ENCODE data around the gene ANO3. TPM values are rescaled to one million over a fixed set of nuclear protein-coding genes. Genes with fewer than 3 reads are reported as not detected.
"Not testable (repeated sequence)": the region's sequence is repeated elsewhere in the genome, so short reads cannot be mapped to it uniquely, and the experiment has no call there.

Gene ANO3
- total RNA-seq, 2 experiments from 2014 or later: not detected

DNA sequence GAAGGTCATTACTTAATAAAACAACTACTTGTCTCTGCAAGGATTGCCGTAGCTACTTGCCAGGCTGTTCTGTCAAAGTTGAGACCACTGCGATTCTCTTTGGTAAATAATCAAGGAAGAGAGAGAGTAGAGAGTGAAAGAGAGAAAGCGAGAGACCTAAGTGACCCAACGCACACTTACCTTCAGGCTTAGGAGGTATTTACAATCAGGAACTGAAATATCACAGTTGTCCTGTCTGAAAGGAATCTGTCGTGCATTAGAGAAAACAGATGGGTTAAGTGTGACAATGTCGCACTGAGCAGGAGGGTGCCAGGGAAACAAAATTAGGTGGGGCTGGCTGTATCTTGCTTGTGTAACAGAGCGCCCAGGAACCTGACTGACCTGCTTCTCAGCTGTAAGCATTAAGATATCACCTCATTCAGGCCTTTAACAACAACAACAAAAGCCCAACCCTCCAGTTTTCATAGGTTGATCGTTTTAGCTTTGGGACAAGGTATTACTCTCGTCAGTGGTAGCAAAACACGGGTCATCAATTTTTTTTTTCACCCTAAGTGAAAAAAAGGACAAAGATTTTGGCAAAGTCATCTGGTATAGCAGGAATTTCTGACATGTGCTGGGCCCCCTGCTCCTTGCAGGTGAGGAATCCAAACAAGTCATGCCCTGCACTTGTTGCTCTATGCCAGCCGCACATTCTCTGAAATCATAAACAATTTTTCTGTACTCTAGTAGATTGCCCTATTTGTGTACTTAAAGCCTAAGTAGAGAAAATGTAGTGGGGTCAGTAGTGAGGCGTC, 240.1 kb downstream of the ANO3 start, which contains the start of gene MUC15:
MUC15 (minus strand) TSS at position 403 of the 794 bp plus-strand sequence. CDS start 5,169 bp downstream, outside the sequence.
- H3K27me3 Mint-ChIP-seq: no peaks in the 10 kb centered on the region
- H3K4me3 Mint-ChIP-seq: no peak within 1 kb of the TSS
- no peaks in the 10 kb centered on the region for H3K4me1 Mint-ChIP-seq (ENCODE audit: low read depth)
- POLR2A ChIA-PET: no interaction called here
- H3K9me3 Mint-ChIP-seq: no peaks in the 10 kb centered on the region
- no peak for DNase-seq
- H3K36me3 Mint-ChIP-seq: no peaks in the 10 kb centered on the region
- CTCF ChIA-PET: no interaction called here
- intact Hi-C loops (cut with micrococcal nuclease): no loop called here
- no peak within 1 kb of the TSS for H3K27ac Mint-ChIP-seq

DNA sequence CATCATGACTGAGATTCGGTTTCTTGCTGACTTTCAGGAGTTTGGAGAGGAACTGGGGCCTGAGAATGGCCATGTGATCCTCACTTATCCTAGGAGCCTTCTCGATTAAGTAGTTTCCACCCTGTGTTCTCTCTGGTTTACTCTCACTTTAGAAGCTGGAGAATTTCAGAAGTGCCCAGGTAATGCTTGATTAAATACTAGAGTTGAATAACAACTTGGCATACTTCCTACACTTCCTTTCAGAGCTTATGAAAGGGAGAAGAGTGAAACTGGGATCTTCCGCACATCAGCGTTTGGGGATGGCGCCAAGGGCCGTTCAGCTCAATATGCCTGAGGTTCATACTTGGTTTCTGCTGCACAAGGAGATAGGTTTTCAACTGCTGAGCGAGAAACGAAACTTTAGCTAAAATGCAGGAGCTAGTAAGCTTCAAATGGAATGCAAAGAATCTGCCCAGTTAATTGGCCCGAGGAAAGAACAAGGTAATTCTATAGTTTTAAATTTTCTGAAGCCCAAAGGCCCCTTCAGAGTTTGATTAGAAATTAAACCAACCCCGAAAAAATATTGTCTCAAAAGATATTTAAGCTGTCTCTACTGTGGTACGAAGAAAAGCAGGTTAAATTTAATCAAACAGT, 241.0 kb downstream of the ANO3 start:
- Mint-ChIP-seq H3K27ac (no peak overlapping the region), H3K36me3 (no peaks in the 10 kb centered on the region), H3K4me1 (ENCODE audit: low read depth) (no peaks in the 10 kb centered on the region), H3K9me3 (no peaks in the 10 kb centered on the region), H3K27me3 (no peaks in the 10 kb centered on the region), H3K4me3 (no peak overlapping the region)
- CTCF ChIA-PET: no interaction called here
- intact Hi-C loops (cut with micrococcal nuclease): no loop called here
- no peak for DNase-seq
- POLR2A ChIA-PET: no interaction called here

DNA sequence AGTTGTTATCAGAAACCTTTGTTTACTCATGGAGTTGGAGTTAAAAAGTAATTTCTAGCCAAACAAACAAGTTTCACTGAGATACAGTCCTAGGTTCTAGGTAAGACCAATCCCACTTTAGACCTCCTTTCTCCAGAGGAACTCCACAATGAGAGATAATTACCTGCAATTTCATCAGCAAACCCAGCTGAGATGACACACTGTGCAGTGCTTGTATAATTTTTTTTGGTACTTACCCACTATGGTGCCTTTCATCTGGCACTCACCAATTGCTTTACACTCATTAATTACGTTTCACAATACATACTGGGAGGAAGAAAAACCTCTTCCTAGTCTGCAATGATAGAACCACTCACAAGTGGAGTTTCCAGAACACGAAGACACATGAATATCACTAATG, 242.0 kb downstream of the ANO3 start:
- intact Hi-C loops (cut with micrococcal nuclease): no loop called here
- no peaks in the 10 kb centered on the region for H3K9me3 Mint-ChIP-seq
- no peak overlapping the region for H3K27ac Mint-ChIP-seq
- ChIA-PET POLR2A (no interaction called here), CTCF (no interaction called here)
- H3K27me3 Mint-ChIP-seq: no peaks in the 10 kb centered on the region
- H3K36me3 Mint-ChIP-seq: no peaks in the 10 kb centered on the region
- no peaks in the 10 kb centered on the region for H3K4me1 Mint-ChIP-seq (ENCODE audit: low read depth)
- no peak overlapping the region for H3K4me3 Mint-ChIP-seq
- no peak for DNase-seq

DNA sequence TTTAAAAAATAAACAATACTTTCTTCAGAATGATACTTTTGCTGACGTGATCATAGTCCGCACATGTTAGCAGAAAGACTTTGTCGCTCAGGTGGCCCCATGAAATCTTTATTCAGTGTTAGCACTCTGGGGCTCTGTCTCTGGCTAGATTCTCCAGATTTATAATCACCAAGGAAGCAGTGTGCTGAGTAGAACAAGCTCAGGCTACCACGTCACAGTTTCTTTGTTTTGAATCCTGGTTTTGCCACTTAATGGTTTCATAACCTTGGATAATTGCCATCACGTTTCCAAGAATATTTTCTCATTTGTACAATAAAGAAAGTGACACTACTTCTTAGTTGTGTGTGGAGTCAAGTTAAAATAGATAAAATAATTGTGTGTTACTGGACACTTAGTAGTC, 244.0 kb downstream of the ANO3 start:
- no peak for DNase-seq
- H3K4me1 Mint-ChIP-seq (ENCODE audit: low read depth): no peaks in the 10 kb centered on the region
- POLR2A ChIA-PET: no interaction called here
- no peaks in the 10 kb centered on the region for H3K27me3 Mint-ChIP-seq
- CTCF ChIA-PET: no interaction called here
- intact Hi-C loops (cut with micrococcal nuclease): no loop called here
- H3K4me3 Mint-ChIP-seq: no peak overlapping the region
- H3K27ac Mint-ChIP-seq: no peak overlapping the region
- no peaks in the 10 kb centered on the region for H3K36me3 Mint-ChIP-seq
- H3K9me3 Mint-ChIP-seq: no peaks in the 10 kb centered on the region

DNA sequence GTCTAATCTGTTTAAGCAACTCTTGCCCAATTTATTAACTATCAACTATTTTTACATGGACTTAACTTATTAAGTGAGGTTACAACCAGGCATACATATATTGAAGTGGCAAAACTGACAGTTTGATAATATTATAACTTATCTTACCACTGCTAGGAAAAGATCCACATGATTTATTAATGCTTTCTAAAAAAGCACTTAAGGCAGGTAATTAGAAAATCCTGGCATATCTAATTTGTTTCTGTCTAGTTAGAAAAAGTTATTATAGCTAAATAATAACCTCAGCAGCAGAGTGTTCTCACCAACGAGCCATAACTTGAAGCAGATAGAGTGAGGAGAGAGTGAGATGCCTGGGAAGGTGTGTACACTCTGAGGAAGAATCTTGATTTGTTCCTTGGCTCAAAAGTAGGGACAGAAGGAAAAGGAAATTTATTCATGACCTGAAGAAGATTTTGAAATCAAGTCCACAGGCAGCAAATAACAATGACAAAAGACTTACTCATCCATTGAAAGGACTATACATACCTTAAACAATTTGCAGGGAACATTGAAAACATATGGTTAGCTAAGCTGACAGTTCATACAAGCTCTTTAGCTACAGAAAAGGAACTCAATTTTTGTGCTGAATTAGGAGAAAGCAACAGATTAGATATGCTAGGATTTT, 247.2 kb downstream of the ANO3 start:
- no peaks in the 10 kb centered on the region for H3K36me3 Mint-ChIP-seq
- no peak for DNase-seq
- ChIA-PET CTCF (no interaction called here), POLR2A (no interaction called here)
- H3K9me3 Mint-ChIP-seq: no peaks in the 10 kb centered on the region
- H3K4me1 Mint-ChIP-seq (ENCODE audit: low read depth): no peaks in the 10 kb centered on the region
- intact Hi-C loops (cut with micrococcal nuclease): no loop called here
- no peak overlapping the region for H3K27ac Mint-ChIP-seq
- H3K27me3 Mint-ChIP-seq: no peaks in the 10 kb centered on the region
- H3K4me3 Mint-ChIP-seq: no peak overlapping the region

DNA sequence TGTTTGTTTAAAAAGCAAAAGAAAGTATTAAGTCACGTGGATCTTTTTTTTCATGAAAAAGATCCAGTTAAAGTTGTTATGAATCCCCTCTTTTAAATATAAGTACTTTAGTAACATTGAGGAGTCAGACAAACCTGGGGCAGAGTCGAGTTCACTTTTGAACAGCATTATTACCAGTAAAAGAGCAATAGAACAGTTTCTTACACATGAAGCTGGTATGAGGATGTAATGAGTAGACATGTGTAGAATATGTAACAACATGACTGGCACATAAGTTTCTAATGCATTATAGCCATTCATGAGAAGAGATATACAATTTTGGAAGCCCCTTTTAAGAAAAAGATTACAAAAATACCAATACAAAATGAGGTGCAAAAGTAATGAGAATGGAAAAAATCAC, 247.8 kb downstream of the ANO3 start:
- DNase-seq: no peak
- POLR2A ChIA-PET: no interaction called here
- no peaks in the 10 kb centered on the region for H3K4me1 Mint-ChIP-seq (ENCODE audit: low read depth)
- CTCF ChIA-PET: no interaction called here
- H3K27ac Mint-ChIP-seq: no peak overlapping the region
- H3K36me3 Mint-ChIP-seq: no peaks in the 10 kb centered on the region
- H3K9me3 Mint-ChIP-seq: no peaks in the 10 kb centered on the region
- intact Hi-C loops (cut with micrococcal nuclease): no loop called here
- no peaks in the 10 kb centered on the region for H3K27me3 Mint-ChIP-seq
- no peak overlapping the region for H3K4me3 Mint-ChIP-seq

DNA sequence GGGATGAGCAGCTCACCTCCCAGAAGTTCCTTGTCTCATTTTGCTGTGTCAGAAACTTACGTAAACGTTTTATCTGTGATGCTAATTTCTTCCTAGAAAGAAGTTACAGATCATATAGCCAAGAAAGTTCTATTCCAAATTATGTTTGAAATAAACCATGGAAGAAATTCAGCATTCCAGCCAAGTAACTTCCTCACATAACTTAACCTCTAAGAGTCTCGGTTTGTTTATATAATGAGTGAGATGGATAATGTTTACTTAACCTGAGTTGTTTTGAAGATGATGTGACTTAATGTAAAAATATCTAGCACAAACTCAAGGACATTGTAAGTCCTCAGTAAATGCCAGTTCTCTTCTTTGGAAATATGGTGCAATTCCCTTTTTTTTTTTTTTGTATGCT, 249.0 kb downstream of the ANO3 start:
- Mint-ChIP-seq H3K4me1 (ENCODE audit: low read depth) (no peaks in the 10 kb centered on the region), H3K27me3 (no peaks in the 10 kb centered on the region), H3K36me3 (no peaks in the 10 kb centered on the region), H3K4me3 (no peak overlapping the region), H3K9me3 (peaks cover 5% of the 10 kb centered on the region), H3K27ac (no peak overlapping the region)
- ChIA-PET CTCF (no interaction called here), POLR2A (no interaction called here)
- no peak for DNase-seq
- intact Hi-C loops (cut with micrococcal nuclease): no loop called here

DNA sequence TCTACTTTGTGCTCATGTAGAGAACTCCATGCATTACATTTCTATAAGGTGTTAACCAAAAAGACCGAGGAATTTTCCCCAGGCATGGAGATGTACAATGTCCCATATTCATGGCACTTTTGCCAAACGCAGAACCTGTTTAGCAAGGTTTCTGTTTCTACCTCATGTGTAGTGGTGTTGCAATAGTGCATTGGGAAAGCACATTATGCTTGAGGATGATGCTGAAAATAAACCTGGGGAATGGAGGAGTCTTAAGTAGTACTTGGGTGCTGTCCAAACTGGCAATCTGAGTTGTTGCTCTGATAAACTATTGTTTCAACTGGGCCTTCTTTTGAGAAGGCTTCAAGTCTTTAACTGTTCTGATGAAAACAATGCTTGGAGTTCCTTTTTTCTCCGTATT, 251.6 kb downstream of the ANO3 start:
- no peaks in the 10 kb centered on the region for H3K27me3 Mint-ChIP-seq
- no peaks in the 10 kb centered on the region for H3K4me1 Mint-ChIP-seq (ENCODE audit: low read depth)
- CTCF ChIA-PET: no interaction called here
- H3K4me3 Mint-ChIP-seq: no peak overlapping the region
- intact Hi-C loops (cut with micrococcal nuclease): no loop called here
- DNase-seq: no peak
- POLR2A ChIA-PET: no interaction called here
- peaks cover 7% of the 10 kb centered on the region for H3K9me3 Mint-ChIP-seq
- H3K27ac Mint-ChIP-seq: no peak overlapping the region
- no peaks in the 10 kb centered on the region for H3K36me3 Mint-ChIP-seq

DNA sequence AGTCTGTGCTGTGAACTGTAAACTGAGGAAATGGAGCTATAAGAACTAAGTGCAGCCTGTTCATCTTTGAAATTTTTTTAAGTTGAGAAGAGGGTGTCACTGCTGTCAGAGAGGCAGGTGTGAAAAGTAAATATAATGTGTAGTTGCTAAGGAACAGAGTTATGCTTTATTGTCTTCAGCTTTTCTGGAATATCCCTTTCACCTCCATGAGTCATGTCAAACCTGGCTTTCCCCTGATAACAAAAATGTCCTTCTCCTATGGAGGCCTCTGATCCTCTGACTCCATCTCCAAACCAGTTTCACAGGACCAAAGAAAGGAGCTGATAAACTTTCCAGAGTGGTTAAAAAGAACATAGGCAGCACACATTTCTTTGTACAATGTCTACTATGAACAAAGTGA, 252.9 kb downstream of the ANO3 start:
- no peak for DNase-seq
- H3K9me3 Mint-ChIP-seq: peaks cover 11% of the 10 kb centered on the region
- H3K4me1 Mint-ChIP-seq (ENCODE audit: low read depth): no peaks in the 10 kb centered on the region
- CTCF ChIA-PET: no interaction called here
- no peak overlapping the region for H3K4me3 Mint-ChIP-seq
- no peak overlapping the region for H3K27ac Mint-ChIP-seq
- no peaks in the 10 kb centered on the region for H3K27me3 Mint-ChIP-seq
- POLR2A ChIA-PET: no interaction called here
- H3K36me3 Mint-ChIP-seq: no peaks in the 10 kb centered on the region
- intact Hi-C loops (cut with micrococcal nuclease): no loop called here

DNA sequence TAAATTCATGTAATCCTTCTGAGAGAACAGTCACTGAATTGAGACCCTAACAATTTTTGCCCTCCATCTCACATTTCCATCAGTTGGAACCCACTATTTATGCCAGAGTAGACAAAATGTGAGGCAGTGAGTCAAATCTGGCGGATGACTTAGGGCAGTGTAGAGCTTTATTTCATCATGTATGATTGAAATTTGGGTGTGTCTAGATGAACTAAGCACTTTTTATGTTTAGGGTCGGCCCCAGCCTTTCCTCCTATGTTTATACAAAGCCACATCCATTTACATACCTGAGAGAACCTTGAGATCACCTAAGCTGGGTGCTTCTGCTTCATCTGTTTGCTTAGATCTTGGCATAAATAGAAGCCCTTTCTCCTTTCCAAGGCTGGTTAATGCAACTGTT, 255.1 kb downstream of the ANO3 start:
- no peak overlapping the region for H3K4me3 Mint-ChIP-seq
- H3K27ac Mint-ChIP-seq: no peak overlapping the region

DNA sequence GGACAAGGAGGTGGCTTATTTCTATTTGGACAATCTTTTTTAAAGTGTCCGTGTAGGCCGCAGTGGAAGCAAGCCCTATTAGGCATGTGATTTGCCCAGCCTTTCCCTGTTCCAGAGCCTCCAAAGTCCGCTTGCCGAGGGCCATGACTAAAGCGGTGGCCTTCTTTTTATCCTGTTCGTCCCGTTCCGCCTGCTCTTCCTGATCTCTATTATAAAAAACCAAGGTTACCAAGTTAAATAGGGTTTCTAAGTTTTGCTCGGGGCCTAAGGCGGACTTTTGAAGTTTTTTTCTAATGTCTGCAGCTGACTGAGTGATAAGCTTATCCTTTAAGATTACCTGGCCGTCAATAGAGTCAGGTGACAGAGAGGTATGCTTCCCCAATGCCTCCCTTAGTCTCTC, 261.8 kb downstream of the ANO3 start:
- ChIA-PET CTCF (no interaction called here), POLR2A (no interaction called here)
- Mint-ChIP-seq H3K9me3 (peaks cover 23% of the 10 kb centered on the region), H3K4me3 (no peak overlapping the region), H3K27ac (no peak overlapping the region), H3K4me1 (ENCODE audit: low read depth) (no peaks in the 10 kb centered on the region), H3K36me3 (no peaks in the 10 kb centered on the region), H3K27me3 (no peaks in the 10 kb centered on the region)
- intact Hi-C loops (cut with micrococcal nuclease): no loop called here
- no peak for DNase-seq

More for the DNA sequence above, 255.1 kb downstream of the ANO3 start:
- no peak for DNase-seq
- CTCF ChIA-PET: no interaction called here
- no peaks in the 10 kb centered on the region for H3K27me3 Mint-ChIP-seq
- no peaks in the 10 kb centered on the region for H3K36me3 Mint-ChIP-seq
- intact Hi-C loops (cut with micrococcal nuclease): no loop called here
- H3K4me1 Mint-ChIP-seq (ENCODE audit: low read depth): no peaks in the 10 kb centered on the region
- POLR2A ChIA-PET: no interaction called here
- peaks cover 17% of the 10 kb centered on the region for H3K9me3 Mint-ChIP-seq

DNA sequence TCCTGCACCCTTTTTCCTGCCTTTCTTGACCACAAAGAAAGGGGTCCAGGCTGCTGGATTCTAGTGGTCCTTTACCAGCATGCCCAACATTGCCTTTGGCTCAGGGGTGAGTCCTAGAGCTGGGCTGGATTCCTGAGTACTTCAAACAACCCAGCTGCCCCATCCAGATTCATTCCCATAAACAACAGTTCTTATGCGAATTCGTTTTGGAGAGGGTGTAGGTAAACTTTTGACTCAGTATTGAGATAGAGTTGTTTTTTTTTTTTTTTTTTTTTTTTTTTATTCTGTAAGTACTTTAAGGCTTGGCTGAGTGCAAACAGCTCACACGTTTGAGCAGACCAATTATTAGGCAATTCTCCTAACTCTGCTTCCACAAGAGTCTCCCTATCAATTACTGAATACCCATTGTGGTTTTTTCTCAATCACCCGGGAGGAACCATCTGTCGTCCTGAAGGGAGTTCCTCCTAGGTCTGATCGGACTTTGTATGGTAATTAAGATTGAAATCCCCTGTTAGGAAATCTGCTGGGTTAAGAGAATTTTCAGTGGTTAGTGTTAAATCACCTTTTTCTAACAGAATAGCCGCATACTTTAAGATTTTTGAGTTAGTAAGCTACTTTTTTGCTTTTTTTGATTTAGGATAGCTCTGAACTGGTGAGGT, 263.4 kb downstream of the ANO3 start:
- H3K36me3 Mint-ChIP-seq; POLR2A ChIA-PET; H3K4me3 Mint-ChIP-seq; DNase-seq; H3K27ac Mint-ChIP-seq; H3K4me1 Mint-ChIP-seq (ENCODE audit: low read depth); intact Hi-C loops (cut with micrococcal nuclease); H3K27me3 Mint-ChIP-seq; CTCF ChIA-PET: not testable (repeated sequence)
- peaks cover 20% of the 10 kb centered on the region for H3K9me3 Mint-ChIP-seq

All from activated CD4-positive, alpha-beta memory T cell treated with anti-CD3 and anti-CD28 coated beads for 36 hours (primary cell).